Astrocyte (in vitro differentiated cells and primary cell): ENCODE measurements around the gene MICAL3.

Source experiments
- CTCF ChIP-seq: IDR thresholded peaks from 2 replicates; pipeline ENCODE4 v1.5.1; 2011; ENCODE audit warnings: low read depth, mild to moderate bottlenecking, inconsistent platforms, low read length, moderate library complexity; ENCODE audit not compliant: insufficient read depth
- EZH2 ChIP-seq: IDR thresholded peaks from 2 replicates; pipeline ENCODE4 v1.6.1; 2012; ENCODE audit warnings: mild to moderate bottlenecking, low read length, inconsistent platforms; ENCODE audit not compliant: insufficient read depth

- no peak for TF ChIP-seq CTCF
- no peak for TF ChIP-seq EZH2
Measured at GRCh38 chr22:17810570-17811116, 213.7 kb downstream of the MICAL3 start.
